GM21367 (cell line): Measurements from ENCODE around the gene ACBD7.

Experiments used
- ATAC-seq: cut with Tn5 transposase; IDR thresholded peaks from one replicate; pipeline ENCODE4 v1.9.1; 2021; ENCODE audit not compliant: unreplicated experiment

The ACBD7 gene

DNA sequence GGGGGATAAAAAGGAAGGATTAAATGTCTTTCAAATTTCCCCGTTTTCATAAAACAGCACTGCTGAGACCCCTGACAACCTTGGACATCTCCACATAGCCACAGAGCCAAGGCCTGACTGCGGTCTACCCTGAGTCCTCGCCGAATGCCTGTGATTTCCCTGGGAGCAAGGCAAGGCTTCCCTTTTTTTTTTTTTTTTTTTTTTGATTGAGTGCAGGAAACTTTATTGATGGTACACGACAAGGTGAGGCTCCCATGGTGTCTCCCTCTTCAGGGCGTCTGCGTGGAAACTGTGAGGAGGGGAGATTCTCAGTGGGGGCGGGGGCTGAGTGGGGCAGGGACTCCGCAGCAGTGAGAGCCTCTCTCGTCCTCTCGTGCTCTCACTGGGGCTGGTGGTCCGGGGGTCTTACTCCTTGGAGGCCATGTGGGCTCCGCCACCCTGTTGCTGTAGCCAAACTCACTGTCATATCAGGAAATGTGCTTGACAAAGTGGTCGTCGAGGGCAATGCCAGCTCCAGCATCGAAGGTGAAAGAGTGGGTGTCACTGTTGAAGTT is 4.4 kb upstream of the ACBD7 start:
- ATAC-seq = no peak

DNA sequence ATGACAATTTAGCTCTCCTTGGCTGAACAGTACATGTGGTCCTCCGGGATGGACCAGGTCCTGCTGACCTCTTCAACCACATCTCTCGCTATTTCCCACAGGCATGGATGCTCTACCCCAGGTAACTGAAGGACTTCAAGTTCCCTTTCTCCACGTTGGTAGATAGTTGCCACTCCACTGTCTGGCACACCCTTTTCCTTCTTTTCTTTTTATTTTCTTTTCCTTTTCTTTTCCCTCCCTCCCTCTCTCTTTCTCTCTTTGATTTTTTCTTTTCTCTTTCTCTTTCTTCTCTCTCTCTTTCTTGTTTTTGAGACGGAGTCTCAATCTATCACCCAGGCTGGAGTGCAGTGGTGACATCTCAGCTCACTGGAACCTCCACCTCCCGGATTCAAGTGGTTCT is 2.8 kb upstream of the ACBD7 start:
- ATAC-seq = no peak

DNA sequence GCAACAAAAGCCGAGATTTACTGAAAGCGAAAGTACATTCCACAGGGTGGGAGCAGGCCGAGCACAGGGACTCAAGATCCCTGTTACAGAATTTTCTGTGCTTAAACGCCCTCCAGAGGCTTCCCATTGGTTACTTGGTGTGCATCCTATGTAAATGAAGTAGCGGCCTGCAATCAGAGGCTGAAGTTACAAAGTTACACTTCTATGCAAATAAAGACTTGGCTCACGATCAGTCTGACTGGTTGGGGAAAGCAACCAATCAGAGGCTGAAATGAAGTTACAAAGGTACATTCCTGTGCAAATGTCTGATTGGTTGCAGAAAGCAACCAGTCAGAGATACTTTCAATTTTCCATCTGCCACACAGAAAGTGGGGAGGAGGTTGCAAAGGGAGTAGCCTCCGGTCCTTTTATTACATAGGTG is 4.1 kb downstream of the ACBD7 start:
- ATAC-seq = no peak

DNA sequence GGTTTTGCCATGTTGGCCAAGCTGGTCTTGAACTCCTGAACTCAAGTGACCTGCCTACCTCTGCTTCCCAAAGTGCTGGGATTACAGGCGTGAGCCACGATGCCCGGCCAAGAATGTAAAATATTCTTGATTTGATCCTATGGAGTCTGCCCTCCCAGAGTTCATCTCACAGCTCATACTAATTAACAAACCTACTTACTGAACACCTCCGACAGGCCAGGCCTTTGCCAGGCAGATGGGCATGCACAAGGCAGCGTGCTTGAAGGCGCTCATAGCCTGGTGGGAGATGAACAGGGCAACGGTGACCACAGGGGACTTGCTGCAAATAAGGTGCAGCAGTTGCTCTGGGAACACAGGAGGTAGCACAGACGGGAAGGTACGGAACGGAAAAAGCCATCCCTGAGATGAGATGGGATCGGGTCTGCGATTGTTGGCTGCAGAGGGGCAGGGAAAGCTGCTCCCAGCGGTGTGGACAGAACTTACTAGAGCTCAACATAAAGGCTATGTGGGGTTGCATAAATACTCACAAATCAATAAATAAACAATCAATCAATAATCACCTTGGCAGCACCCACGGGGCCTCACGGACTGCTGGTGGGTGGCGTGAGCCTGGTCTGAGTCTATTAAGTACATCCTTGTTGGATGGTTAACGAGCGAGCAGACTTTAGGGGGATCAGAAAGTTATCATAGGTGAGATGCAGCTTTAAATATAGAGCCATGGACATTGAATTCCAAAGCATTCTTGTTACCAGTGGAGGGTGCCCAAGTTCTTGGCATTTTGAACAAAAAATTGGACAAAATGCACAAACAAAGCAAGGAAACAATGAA is 4.7 kb downstream of the ACBD7 start:
- no peak for ATAC-seq

DNA sequence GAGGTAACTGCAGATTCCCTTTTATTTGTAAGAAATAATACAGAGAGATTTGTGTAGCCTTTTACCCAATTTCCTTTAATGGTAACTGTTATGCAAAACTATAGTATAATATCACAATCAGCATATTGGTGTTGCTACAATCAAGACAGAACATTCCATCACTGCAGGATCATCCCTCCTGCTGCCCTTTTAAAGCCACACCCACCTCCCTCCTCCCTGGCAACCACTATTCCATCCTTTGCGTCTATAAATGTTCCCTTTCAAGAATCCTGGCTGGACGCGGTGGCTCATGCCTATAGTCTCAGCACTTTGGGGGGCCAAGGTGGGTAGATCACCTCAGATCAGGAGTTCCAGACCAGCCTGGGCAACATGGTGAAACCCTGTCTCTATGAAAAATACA is 13.2 kb downstream of the ACBD7 start:
- no peak for ATAC-seq

DNA sequence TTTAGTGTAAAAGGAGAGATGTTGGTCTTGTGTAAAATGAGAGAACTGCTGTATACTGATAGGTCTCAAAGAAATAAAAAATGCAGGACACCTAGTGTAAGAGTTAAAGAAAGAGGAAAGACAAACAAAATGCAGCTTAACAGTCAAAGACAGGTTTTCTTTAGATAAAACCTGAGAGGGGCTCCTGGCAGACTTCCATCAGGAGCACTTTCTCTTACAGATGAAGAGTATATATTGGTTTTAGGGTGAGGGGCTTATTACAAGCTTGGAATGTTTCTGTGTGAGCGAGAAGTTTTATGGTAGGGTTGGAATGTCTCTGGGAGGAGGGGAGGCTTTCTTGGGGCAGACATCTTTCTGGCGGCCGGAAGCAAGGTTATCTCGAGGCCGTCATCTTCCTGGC is 16.2 kb downstream of the ACBD7 start:
- no peak for ATAC-seq

DNA sequence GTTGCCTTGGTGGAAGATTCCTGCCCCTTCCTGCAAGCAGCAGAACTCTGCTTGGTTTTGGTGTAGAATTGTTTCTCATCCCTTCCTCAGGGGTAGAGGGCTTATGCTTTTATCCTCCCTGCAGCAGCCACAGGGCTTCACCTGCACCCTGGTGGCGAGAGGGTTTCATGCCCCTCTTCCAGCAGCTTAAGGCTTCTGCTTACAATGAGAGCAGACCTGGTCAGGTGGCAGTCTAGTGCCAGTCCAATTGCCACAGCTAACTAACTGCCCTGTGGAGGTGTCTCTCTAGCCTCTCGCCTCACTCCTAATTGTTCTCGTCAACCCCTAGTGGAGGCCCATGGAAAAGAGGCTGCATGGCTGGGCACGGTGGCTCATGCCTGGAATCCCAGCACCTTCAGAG is 19.3 kb downstream of the ACBD7 start:
- ATAC-seq = no peak

DNA sequence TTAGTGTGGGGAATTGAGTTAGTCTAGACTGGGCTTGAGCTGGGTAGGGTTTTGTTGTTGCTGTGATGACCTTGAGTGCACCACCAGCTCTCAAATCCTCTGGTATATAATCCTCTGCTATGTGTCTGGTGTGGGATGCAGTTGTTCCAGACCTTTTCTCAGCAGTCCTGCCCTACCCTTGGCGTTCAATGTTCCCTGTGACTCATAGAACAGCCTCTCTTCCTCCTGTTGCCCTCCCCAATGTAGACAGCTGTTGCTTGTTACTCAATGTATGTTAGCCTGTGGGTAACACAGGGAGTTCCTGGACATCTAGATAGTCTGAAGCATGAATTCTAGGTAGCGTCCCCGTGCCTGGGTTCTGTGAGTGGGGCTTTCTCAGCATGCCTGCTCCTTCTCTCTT is 19.8 kb downstream of the ACBD7 start:
- no peak for ATAC-seq

DNA sequence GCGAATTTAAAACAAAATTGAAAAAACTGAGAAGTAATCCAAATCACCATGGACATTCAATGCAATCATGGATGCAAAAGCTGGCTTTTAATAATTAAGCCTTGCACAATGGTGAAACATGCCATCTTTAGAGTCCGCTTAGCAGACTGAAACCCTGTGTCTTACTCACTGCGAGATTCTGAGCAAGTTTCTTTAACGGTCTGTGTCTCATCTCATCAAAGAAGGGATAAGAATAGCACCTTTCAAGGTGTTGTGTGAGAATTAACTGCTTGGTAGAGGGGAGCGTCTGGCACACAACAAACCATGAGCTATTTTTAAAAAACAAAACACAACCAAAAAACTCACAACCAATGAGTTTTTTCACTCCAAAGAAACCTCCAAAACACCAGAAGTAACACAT is 21.4 kb downstream of the ACBD7 start:
- no peak for ATAC-seq

DNA sequence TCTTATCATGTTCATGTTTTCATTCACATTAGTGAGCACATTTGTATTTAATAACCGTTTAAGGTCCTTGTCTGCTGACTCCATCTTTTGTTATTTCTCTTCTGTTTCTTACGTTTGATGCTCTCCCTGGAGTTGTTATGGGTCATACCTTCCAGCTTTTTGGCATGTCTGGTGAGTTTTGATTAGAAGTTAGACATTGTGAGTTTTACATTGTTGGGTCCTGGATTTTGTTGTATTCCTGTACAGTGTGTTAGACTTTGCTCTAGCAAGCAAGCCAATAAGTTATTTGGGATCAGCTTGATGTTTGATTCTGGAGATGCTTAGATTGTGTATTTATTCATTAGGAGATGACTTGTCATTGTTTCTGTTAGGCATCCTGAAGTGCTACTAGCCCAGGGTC is 27.9 kb downstream of the ACBD7 start:
- no peak for ATAC-seq

DNA sequence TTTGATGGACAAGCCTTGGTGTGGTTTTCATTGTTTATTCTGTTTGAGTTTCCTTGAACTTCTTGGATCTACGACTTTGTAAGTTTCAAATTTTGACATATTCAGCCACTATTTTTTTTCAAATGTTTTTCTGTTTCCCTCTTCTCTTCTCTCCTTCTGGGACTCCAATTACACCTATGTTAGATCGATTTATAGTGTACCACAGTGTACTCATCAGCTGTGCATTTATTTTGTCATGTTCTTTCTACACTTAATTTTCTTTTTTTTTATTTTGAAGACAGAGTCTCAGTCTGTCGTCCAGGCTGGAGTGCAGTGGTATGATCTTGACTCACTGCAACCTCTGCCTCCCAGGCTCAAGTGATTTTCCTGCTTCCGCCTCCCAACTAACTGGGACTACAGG is 28.7 kb downstream of the ACBD7 start:
- ATAC-seq = no peak

DNA sequence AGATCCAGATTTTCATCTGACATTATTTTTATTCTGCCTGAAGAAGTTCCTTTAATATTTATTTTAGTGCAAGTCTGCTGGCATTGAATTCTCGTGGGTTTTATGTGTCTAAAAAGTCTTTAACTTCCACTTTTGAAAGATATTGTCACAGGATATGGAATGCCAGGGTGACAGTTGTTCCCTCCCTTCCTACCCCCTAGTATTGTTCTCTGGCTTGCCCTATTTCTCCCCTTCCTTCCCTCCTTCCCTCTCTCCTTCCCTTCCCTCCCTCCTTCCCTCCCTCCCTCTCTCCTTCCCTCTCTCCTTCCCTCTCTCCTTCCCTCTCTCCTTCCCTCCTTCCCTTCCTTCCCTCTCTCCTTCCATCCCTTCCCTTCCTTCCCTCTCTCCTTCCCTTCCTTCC is 29.9 kb downstream of the ACBD7 start:
- ATAC-seq = no peak

DNA sequence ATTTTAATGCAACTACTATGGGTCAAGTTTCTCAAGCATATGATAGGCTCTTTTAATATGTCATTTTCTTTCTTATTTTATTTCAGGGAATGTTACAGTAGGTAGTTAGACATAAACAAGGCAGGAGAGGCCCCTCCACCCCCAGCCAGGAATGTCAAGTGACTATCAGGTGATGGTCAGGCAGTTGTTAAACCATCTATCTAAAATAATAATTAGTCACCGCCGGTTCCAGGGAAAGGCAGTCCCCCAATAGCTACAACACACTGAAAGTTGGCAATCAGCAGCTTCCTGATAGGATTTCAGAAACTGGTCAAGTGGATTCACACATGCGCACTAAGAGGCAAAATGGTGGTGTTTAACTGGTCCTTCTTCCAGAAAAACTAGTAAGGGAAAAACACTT is 35.5 kb downstream of the ACBD7 start:
- ATAC-seq = no peak

DNA sequence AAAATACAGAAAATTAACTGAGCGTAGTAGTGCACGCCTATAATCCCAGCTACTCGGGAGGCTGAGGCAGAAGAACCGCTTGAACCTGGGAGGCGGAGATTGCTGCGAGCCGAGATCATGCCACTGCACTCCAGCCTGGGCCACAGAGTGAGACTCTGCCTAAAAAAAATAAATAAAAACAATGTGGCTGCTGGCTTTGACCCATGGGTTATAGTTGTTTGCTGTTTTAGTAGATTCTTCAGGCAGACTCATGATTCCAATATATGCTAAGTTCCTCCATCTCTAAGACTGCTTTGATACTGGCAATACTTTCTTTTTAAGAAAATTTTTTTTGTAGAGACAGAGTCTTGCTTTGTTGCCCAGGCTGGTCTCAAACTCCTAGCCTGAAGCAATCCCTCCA is 36.5 kb downstream of the ACBD7 start:
- no peak for ATAC-seq

DNA sequence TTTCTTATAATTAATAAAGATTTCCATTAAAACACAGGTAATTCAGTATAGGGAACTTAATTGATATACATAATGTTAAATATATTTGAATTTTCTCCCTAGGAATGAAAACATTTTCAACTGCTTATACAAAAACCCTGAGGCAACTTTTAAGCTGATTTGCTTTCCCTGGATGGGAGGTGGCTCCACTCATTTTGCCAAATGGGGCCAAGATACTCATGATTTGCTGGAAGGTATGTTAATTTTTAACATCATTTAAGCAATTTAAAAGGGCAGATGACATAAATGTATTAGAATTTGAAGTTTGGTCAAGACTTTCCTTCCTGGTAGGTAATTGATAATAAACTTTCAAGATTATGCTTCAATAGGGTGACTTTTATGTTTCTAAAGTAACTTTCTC is 39.0 kb downstream of the ACBD7 start:
- ATAC-seq = no peak

DNA sequence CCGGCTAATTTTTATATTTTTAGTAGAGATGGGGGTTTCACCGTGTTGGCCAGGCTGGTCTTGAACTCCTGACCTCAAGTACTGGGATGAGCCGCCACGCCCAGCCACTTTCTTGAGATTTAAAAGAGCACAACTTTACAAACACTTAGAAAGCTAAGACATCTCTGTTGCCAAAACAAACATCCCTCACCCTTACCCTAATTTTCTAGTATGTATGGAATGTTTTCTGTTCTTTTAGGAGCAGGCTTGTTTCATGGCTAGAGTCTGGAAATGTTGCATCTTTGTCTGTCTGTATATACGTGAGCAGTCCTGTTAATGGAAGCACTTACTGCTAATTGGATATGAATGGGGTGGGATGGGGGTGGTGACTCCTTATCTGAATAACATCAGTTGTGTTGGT is 42.0 kb downstream of the ACBD7 start:
- no peak for ATAC-seq

DNA sequence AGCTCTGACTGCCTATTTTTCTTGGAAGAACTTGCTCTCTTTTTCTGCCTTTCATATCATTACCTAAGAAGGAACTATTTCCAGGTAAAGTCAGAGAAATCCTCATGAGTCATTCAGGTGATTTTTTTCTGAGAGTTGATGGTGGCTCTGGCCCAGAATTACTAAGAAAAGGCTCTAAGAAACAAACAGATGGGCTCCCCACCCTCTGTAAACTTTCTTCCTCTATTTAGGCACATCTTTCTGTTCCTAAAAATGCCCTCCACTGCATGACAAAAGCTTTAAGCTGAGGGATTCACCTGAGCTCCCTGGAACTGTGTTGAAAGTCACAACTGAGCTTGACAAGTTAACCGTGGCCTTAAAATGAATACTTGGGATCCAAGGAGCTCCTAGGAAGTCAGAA is 43.2 kb downstream of the ACBD7 start:
- ATAC-seq = no peak

DNA sequence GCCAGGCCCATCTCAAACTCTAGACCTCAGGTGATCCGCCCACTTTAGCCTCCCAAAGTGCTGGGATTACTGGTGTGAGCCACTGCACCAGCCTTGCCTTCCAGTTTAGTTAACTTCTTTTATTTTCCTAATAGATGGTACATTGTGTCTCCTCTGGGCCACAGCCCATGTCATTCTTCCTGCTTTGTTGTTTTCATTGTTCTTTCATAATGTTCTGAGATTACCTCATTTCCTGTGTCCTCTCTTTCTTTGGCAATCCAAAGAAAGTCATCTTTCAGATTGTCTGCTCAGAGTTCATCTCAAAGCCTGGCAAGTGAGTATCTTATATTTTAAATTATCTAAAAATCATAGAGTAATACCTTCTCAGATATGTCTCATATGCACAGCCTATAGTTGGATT is 44.9 kb downstream of the ACBD7 start, which contains the start of gene OLAH:
TSS of gene OLAH (plus strand) at position 270 of the 400 bp plus-strand sequence. CDS start 3,346 bp downstream, outside the sequence.
- no peak for ATAC-seq

DNA sequence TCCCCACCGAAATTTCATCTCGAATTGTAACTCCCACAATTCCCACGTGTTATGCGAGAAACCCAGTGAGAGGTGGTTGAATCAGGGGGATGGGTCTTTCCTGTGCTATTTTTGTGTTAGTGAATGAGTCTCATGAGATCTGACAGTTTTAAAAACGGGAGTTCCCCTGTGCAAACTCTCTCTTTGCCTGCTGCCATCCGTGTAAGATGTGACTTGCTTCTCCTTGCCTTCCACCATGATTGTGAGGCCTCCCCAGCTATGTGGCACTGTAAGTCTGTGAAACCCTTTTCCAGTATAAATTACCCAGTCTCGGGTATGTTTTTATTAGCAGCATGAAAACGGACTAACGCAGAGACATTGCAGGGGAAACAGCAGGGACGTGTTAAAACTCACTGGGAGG is 50.2 kb downstream of the ACBD7 start:
- no peak for ATAC-seq

DNA sequence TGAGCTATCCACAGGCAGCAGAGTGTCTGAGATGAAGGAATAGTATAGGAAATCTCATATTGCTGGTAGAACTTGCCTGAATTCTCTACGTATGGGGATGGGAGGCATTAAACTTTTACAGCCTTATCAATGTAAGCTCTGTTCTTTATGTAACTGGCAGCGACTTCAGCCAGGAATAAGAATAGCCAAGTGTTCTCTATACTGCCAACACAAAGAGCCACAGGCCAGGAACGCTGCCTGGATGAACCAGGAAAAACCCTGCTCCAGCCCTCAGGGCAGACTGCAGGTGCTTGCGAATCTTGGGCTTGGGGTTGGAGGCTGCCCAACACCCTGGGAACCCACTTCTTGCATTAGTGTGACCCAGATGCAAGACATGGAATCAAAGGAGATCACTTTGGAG is 50.9 kb downstream of the ACBD7 start:
- no peak for ATAC-seq

DNA sequence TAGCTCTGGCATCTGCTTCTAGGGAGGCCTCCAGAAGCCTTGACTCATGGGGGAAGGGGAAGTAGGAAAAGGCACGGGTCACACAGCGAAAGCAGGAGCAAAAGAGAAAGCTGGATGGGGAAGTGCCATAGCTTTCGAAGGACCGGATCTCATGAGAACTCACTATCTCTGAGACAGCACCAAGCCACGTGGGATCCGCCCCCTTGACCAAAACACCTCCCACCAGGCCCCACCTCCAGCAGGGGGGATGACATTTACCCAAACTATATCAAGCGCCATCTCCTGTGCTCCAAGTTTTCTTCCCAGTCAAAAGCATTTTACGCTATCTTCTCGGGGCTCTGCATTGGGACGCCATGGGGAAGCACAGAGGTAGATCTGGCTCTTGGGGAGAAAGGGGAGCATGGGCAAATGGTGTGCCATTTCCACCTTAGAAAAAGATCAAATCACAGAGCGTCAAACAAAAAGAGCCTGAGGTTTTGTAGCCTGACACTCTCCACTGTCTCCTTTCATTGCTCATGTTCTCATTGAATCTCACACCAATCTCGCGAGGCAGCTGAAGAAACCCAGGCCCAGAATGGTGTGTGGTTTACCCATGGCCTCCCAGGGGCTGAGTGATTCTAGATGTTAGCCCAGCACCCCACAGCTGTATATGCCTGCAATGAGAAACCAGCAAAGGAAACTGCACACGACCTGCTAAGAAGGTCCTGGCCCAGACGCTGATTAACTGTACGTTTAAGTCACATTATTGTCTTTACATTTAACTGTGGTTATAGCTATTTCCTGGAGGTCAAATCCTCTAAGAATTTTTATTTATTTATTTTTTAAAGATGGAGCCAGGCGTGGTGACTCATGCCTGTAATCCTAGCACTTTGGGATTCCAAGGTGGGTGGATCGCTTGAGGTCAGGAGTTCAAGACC is 52.9 kb downstream of the ACBD7 start:
- no peak for ATAC-seq

DNA sequence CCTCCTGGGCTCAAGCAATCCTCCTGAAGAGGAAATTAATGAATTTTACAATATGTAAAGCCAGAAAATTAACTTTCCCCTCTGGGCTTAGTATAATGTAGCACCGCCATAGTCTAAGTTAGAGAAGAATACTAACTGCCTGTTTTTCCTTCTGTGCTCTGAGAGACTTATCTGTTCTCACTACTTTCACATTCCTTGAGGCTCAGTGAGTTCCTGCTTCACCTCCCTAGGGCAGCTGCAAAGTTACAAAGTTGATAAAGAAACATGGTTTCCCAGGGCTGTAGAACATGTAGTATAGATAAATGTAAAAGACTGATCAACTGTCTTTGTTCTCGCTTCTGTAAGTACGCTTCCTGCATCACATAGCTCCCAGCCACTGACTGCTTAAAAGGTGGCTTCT is 60.8 kb downstream of the ACBD7 start:
- no peak for ATAC-seq
